Effector CD8-positive, alpha-beta T cell (primary cell): ENCODE measurements around the gene KIF16B.
"Not testable (repeated sequence)": the region's sequence is repeated elsewhere in the genome, so short reads cannot be mapped to it uniquely, and the experiment has no call there.

Source experiments
- DNase-seq: peaks from one replicate; lab custom pipeline; 2025; lab: John Stamatoyannopoulos, UW

Gene KIF16B

GRCh38 chr20:16526433-16527380, 46.5 kb downstream of the KIF16B start:
- no peak for DNase-seq

- DNase-seq, result not testable (repeated sequence)
These were observed 50.6 kb downstream of the KIF16B start for GRCh38 chr20:16522651-16523050.

- no peak for DNase-seq
These were observed 53.1 kb downstream of the KIF16B start for GRCh38 chr20:16520154-16520553.

GRCh38 chr20:16519673-16520072, 53.6 kb downstream of the KIF16B start:
- not testable (repeated sequence) for DNase-seq

- DNase-seq, result no peak
These were observed 54.5 kb downstream of the KIF16B start for GRCh38 chr20:16518784-16519084.

GRCh38 chr20:16517946-16518783, 55.1 kb downstream of the KIF16B start:
- no peak for DNase-seq

GRCh38 chr20:16516794-16517193, 56.5 kb downstream of the KIF16B start:
- DNase-seq, result no peak

- no peak for DNase-seq
These were observed 58.2 kb downstream of the KIF16B start for GRCh38 chr20:16515046-16515445.

- no peak for DNase-seq
These were observed 59.1 kb downstream of the KIF16B start for GRCh38 chr20:16514140-16514539.

GRCh38 chr20:16505894-16506293, 67.4 kb downstream of the KIF16B start:
- DNase-seq, result no peak

- no peak for DNase-seq
These were observed 71.9 kb downstream of the KIF16B start for GRCh38 chr20:16501301-16501700.

- DNase-seq, result no peak
These were observed 73.1 kb downstream of the KIF16B start for GRCh38 chr20:16500197-16500596.

GRCh38 chr20:16498526-16499253, 74.6 kb downstream of the KIF16B start:
- no peak for DNase-seq

- no peak for DNase-seq
These were observed 75.4 kb downstream of the KIF16B start for GRCh38 chr20:16497896-16498295.

GRCh38 chr20:16493486-16493885, 79.8 kb downstream of the KIF16B start:
- no peak for DNase-seq

- no peak for DNase-seq
These were observed 81.8 kb downstream of the KIF16B start for GRCh38 chr20:16491294-16491905.

GRCh38 chr20:16490696-16491095, 82.6 kb downstream of the KIF16B start:
- DNase-seq, result no peak

GRCh38 chr20:16488616-16489015, 84.6 kb downstream of the KIF16B start:
- DNase-seq, result no peak

GRCh38 chr20:16488086-16488485, 85.2 kb downstream of the KIF16B start:
- no peak for DNase-seq

- no peak for DNase-seq
These were observed 86.7 kb downstream of the KIF16B start for GRCh38 chr20:16486532-16486931.

- no peak for DNase-seq
These were observed 87.8 kb downstream of the KIF16B start for GRCh38 chr20:16485401-16485800.

GRCh38 chr20:16483024-16483423, 90.2 kb downstream of the KIF16B start:
- DNase-seq, result no peak
